SK-N-SH treated with all-trans-retinoic acid at 6 μM for 48 hours (cell line): Measurements from ENCODE around the gene TOM1L2.

Source experiments
- ATAC-seq: fragments of 200-7000 bp; cut with Tn5 transposase; 3 replicates; pipeline ENCODE4 v1.9.1; 2020; ENCODE audit warnings: mild to moderate bottlenecking, moderate library complexity
- BACH2 ChIP-seq: fragments of 250-450 bp; sonication (Bioruptor Pico); IDR thresholded peaks from 2 replicates; pipeline ENCODE4 v1.9.0; 2021; ENCODE audit warnings: mild to moderate bottlenecking, borderline replicate concordance
- CSDC2 ChIP-seq: fragments of 250-450 bp; sonication (Bioruptor Pico); IDR thresholded peaks from 2 replicates; pipeline ENCODE4 v1.5.0; 2020; ENCODE audit warnings: mild to moderate bottlenecking, moderate library complexity
- ESRRG ChIP-seq: fragments of 250-450 bp; sonication (Bioruptor Pico); IDR thresholded peaks from 2 replicates; pipeline ENCODE4 v1.6.1; 2021; ENCODE audit warnings: mild to moderate bottlenecking
- ISL1 ChIP-seq: fragments of 250-450 bp; sonication (Bioruptor Pico); IDR thresholded peaks from 2 replicates; pipeline ENCODE4 v2.1.2; 2022; ENCODE audit warnings: mild to moderate bottlenecking, moderate library complexity
- OSR1 ChIP-seq: fragments of 250-450 bp; sonication (Bioruptor Pico); IDR thresholded peaks from 2 replicates; pipeline ENCODE4 v1.8.0; 2022; ENCODE audit warnings: moderate library complexity, mild to moderate bottlenecking, inconsistent platforms
- RARB ChIP-seq: fragments of 250-450 bp; sonication (Bioruptor Pico); IDR thresholded peaks from 2 replicates; pipeline ENCODE4 v1.8.0; 2021; ENCODE audit warnings: mild to moderate bottlenecking, moderate library complexity
- SNAI2 ChIP-seq: fragments of 250-450 bp; sonication (Bioruptor Pico); IDR thresholded peaks from 2 replicates; pipeline ENCODE4 v1.5.0; 2020; ENCODE audit warnings: mild to moderate bottlenecking, moderate library complexity
- TCF4 ChIP-seq: fragments of 250-450 bp; sonication (Bioruptor Pico); IDR thresholded peaks from 2 replicates; pipeline ENCODE4 v1.8.0; 2021; ENCODE audit warnings: mild to moderate bottlenecking, moderate library complexity, borderline replicate concordance
- TOX ChIP-seq: fragments of 250-450 bp; sonication (Bioruptor Pico); IDR thresholded peaks from 2 replicates; pipeline ENCODE4 v1.8.0; 2021; ENCODE audit warnings: mild to moderate bottlenecking, moderate library complexity, borderline replicate concordance
- ZC3H10 ChIP-seq: fragments of 250-450 bp; sonication (Bioruptor Pico); IDR thresholded peaks from 2 replicates; pipeline ENCODE4 v1.5.1; 2021; ENCODE audit warnings: mild to moderate bottlenecking, moderate library complexity
- ZFP3 ChIP-seq: fragments of 250-450 bp; sonication (Bioruptor Pico); IDR thresholded peaks from 2 replicates; pipeline ENCODE4 v1.5.0; 2020; ENCODE audit warnings: mild to moderate bottlenecking, moderate library complexity
- ZFP30 ChIP-seq: fragments of 450-650 bp; formaldehyde crosslinking; IDR thresholded peaks from 2 replicates; pipeline ENCODE4 v1.5.0; 2022; ENCODE audit warnings: mild to moderate bottlenecking, moderate library complexity
- ZNF565 ChIP-seq: fragments of 450-650 bp; formaldehyde crosslinking; conservative IDR thresholded peaks from 2 replicates; pipeline ENCODE4 v1.5.0; 2020; ENCODE audit warnings: low read depth, mild to moderate bottlenecking, moderate library complexity
- ZNF70 ChIP-seq: fragments of 450-650 bp; formaldehyde crosslinking; IDR thresholded peaks from 2 replicates; pipeline ENCODE4 v1.5.0; 2020; ENCODE audit warnings: mild to moderate bottlenecking, moderate library complexity
- TF ChIP-seq, protein P1 (sequence below): fragments of 250-450 bp; sonication (Bioruptor Pico); IDR thresholded peaks from 2 replicates; pipeline ENCODE4 v1.5.0; 2020; ENCODE audit warnings: mild to moderate bottlenecking, moderate library complexity
- TF ChIP-seq, protein P2 (sequence below): fragments of 250-450 bp; sonication (Bioruptor Pico); IDR thresholded peaks from 2 replicates; pipeline ENCODE4 v1.8.0; 2020; ENCODE audit warnings: mild to moderate bottlenecking, moderate library complexity, borderline replicate concordance
- TF ChIP-seq, protein P3 (sequence below): fragments of 250-450 bp; sonication (Bioruptor Pico); IDR thresholded peaks from 2 replicates; pipeline ENCODE4 v1.8.0; 2021; ENCODE audit warnings: low read depth, mild to moderate bottlenecking, moderate library complexity, borderline replicate concordance
- TF ChIP-seq, protein P4 (sequence below): fragments of 250-450 bp; sonication (Bioruptor Pico); IDR thresholded peaks from 2 replicates; pipeline ENCODE4 v1.5.1; 2020; ENCODE audit warnings: low read depth, mild to moderate bottlenecking, moderate library complexity
- TF ChIP-seq, protein P5 (sequence below): fragments of 250-450 bp; sonication (Bioruptor Pico); IDR thresholded peaks from 2 replicates; pipeline ENCODE4 v1.5.1; 2021; ENCODE audit warnings: mild to moderate bottlenecking, moderate library complexity

The TOM1L2 gene

DNA sequence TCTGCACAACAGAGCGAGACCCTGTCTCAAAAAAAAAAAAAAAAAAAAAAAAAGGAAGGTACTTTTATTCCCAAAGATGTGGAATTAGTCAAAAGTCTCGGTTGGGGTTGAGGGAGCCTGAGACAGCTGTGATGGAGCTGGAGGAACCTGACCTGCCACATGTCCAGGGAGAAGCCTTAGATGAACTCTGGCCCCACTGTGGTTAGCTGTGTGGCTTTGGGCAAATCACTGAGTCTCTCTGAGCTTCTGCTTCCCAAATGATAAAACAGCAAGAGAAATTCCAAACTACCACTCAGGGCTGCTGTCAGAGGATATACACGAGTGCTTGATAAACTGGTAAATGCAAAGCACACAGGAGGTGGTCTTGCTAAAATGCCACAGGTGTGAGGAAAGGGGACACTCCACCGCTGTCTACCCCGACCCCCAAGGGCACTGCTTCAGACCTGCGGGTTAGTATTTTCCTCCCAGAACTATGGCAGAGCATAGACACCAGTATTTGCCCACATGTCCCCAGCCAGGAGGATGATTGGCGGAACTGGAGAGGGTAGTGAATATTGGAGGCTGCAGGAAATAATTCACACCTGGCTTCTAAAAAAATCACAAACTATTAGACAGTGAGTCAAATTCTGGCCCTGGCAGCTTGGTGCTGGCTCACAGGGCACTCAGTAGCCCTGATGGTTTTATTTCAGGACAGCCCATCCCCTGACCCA lies 15.1 kb upstream of the TOM1L2 start:
- TF ChIP-seq, protein P1, sequence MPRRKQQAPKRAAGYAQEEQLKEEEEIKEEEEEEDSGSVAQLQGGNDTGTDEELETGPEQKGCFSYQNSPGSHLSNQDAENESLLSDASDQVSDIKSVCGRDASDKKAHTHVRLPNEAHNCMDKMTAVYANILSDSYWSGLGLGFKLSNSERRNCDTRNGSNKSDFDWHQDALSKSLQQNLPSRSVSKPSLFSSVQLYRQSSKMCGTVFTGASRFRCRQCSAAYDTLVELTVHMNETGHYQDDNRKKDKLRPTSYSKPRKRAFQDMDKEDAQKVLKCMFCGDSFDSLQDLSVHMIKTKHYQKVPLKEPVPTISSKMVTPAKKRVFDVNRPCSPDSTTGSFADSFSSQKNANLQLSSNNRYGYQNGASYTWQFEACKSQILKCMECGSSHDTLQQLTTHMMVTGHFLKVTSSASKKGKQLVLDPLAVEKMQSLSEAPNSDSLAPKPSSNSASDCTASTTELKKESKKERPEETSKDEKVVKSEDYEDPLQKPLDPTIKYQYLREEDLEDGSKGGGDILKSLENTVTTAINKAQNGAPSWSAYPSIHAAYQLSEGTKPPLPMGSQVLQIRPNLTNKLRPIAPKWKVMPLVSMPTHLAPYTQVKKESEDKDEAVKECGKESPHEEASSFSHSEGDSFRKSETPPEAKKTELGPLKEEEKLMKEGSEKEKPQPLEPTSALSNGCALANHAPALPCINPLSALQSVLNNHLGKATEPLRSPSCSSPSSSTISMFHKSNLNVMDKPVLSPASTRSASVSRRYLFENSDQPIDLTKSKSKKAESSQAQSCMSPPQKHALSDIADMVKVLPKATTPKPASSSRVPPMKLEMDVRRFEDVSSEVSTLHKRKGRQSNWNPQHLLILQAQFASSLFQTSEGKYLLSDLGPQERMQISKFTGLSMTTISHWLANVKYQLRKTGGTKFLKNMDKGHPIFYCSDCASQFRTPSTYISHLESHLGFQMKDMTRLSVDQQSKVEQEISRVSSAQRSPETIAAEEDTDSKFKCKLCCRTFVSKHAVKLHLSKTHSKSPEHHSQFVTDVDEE (CRISPR knock-in tag), result no peak
- no peak for TF ChIP-seq RARB (CRISPR knock-in tag)
- ATAC-seq, result no peak

DNA sequence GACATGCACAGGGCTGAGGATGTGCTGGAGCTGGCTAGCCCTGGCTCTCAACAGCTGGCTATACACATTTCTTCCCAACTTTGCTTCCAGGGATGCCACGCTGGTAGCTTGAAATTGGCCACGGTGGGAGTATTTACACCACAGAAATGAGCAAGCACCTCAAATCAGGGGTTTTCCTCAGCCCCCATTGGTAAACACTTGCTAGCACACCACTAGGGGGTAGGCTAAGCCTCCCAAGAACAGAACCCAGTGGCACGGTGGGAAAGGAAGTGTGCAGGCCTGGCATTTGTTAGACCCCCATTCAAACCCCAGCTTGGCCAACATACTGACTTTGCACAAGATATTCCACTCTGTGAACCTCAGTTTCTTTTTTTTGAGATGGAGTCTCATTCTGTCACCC lies 13.4 kb upstream of the TOM1L2 start:
- ATAC-seq, result peak; percentile 60; the same call in 2 of the 3 replicates
- TF ChIP-seq, protein P2, sequence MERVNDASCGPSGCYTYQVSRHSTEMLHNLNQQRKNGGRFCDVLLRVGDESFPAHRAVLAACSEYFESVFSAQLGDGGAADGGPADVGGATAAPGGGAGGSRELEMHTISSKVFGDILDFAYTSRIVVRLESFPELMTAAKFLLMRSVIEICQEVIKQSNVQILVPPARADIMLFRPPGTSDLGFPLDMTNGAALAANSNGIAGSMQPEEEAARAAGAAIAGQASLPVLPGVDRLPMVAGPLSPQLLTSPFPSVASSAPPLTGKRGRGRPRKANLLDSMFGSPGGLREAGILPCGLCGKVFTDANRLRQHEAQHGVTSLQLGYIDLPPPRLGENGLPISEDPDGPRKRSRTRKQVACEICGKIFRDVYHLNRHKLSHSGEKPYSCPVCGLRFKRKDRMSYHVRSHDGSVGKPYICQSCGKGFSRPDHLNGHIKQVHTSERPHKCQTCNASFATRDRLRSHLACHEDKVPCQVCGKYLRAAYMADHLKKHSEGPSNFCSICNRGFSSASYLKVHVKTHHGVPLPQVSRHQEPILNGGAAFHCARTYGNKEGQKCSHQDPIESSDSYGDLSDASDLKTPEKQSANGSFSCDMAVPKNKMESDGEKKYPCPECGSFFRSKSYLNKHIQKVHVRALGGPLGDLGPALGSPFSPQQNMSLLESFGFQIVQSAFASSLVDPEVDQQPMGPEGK (CRISPR knock-in tag), result no peak
- TF ChIP-seq, all 23 proteins: peak for 0

DNA sequence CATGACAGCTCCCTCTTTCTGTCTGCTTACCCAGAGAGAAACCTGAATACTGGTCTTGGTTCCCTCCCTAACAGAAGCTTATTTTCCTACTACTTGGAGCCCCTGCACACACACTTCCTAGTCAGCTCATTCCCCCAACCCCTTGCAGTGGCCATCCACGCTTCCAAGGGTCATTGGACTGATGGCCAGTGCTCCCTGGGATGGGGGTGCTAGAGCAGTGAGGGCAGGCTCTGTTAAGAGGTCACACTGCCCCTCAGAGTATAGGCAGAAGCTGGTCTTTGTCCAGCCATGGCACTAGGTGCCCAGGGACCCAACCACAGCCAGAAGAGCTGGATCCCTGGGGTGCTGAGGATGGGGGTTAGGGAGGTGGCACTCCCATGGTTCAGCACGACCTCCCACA lies 13.0 kb upstream of the TOM1L2 start:
- ATAC-seq, result no peak
- TF ChIP-seq ZFP3 (CRISPR knock-in tag), result no peak
- TF ChIP-seq, protein P3, sequence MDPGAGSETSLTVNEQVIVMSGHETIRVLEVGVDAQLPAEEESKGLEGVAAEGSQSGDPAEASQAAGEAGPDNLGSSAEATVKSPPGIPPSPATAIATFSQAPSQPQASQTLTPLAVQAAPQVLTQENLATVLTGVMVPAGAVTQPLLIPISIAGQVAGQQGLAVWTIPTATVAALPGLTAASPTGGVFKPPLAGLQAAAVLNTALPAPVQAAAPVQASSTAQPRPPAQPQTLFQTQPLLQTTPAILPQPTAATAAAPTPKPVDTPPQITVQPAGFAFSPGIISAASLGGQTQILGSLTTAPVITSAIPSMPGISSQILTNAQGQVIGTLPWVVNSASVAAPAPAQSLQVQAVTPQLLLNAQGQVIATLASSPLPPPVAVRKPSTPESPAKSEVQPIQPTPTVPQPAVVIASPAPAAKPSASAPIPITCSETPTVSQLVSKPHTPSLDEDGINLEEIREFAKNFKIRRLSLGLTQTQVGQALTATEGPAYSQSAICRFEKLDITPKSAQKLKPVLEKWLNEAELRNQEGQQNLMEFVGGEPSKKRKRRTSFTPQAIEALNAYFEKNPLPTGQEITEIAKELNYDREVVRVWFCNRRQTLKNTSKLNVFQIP (CRISPR knock-in tag), result no peak
- no peak for TF ChIP-seq TOX (CRISPR knock-in tag)
- no peak for TF ChIP-seq ZFP30 (CRISPR knock-in tag)
- TF ChIP-seq OSR1, result no peak
- no peak for TF ChIP-seq ESRRG (CRISPR knock-in tag)
- no peak for TF ChIP-seq ZC3H10 (CRISPR knock-in tag)
- TF ChIP-seq BACH2 (CRISPR knock-in tag), result no peak
- no peak for TF ChIP-seq TCF4 (CRISPR knock-in tag)
- no peak for TF ChIP-seq CSDC2 (CRISPR knock-in tag)
- no peak for TF ChIP-seq ZNF70
- no peak for TF ChIP-seq ISL1 (CRISPR knock-in tag)
- TF ChIP-seq, protein P4, sequence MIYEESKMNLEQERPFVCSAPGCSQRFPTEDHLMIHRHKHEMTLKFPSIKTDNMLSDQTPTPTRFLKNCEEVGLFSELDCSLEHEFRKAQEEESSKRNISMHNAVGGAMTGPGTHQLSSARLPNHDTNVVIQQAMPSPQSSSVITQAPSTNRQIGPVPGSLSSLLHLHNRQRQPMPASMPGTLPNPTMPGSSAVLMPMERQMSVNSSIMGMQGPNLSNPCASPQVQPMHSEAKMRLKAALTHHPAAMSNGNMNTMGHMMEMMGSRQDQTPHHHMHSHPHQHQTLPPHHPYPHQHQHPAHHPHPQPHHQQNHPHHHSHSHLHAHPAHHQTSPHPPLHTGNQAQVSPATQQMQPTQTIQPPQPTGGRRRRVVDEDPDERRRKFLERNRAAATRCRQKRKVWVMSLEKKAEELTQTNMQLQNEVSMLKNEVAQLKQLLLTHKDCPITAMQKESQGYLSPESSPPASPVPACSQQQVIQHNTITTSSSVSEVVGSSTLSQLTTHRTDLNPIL, result no peak
- TF ChIP-seq ZNF565 (CRISPR knock-in tag), result no peak
- TF ChIP-seq, protein P5, sequence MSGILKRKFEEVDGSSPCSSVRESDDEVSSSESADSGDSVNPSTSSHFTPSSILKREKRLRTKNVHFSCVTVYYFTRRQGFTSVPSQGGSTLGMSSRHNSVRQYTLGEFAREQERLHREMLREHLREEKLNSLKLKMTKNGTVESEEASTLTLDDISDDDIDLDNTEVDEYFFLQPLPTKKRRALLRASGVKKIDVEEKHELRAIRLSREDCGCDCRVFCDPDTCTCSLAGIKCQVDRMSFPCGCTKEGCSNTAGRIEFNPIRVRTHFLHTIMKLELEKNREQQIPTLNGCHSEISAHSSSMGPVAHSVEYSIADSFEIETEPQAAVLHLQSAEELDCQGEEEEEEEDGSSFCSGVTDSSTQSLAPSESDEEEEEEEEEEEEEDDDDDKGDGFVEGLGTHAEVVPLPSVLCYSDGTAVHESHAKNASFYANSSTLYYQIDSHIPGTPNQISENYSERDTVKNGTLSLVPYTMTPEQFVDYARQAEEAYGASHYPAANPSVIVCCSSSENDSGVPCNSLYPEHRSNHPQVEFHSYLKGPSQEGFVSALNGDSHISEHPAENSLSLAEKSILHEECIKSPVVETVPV (CRISPR knock-in tag), result no peak
- TF ChIP-seq SNAI2 (CRISPR knock-in tag), result no peak
- TF ChIP-seq, protein P1 (CRISPR knock-in tag), result no peak
- TF ChIP-seq, protein P2 (CRISPR knock-in tag), result no peak
